Stimulated activated CD8-positive, alpha-beta memory T cell treated with anti-CD3 and anti-CD28 coated beads, Interleukin-4, amount 100 ng/mL, for 24 hours (primary cell): ENCODE measurements around the gene PLXNA2.

Source experiments
- DNase-seq: peaks from one replicate; pipeline ENCODE4 v3.0.0-alpha.2; 2020; ENCODE audit warnings: low read depth

Gene PLXNA2

DNA sequence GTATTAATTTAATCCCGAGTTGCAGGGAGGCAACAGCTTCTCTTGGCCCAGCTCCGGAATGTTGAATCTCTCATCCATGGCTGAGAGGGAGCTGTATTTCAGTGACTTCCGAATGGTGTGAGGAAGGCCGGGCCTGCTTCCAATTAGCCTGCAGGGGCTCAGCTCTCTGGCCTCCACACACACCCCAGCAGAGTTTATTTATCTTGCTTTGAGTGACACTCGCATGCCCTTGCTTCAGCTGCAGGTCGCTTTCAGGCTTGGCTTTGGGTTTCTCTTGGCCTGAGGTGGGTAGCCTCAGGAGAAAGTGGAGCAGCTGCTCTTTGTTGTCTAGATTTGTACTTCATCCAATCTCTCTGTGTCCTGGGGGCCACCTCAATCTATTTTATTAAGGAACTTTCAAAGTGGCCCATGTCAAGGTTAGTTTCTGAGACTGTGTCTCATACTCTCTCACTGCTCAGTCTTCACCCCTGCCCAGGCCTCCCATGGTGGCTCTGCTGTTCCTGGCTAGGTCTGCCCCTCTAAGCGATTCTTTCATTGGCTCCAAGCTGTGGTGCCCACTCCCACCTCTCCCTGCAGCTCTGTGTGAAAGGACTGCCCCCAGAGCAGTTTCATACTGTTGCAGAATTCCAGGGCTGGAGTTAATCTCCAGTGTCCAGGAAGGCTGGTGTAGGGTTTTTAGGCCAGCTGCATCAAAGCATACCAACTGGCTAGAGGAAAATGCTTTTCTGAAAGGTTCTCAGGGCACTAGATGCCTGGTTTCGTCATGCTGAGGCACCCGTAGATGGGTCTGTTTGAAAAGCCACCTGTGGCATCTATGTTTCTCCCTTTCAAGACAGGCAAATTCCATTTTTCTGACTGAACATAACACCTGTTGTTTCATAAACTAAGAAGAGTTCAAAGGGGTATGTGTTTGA, 153.5 kb downstream of the PLXNA2 start:
- no peak for DNase-seq

- DNase-seq, result no peak
Observed at GRCh38 chr1:208089761-208090370, 154.3 kb downstream of the PLXNA2 start.

- DNase-seq, result no peak
Observed at GRCh38 chr1:208089149-208089548, 155.0 kb downstream of the PLXNA2 start.

- DNase-seq, result no peak
Observed at GRCh38 chr1:208088319-208088718, 155.9 kb downstream of the PLXNA2 start.

- no peak for DNase-seq
Observed at GRCh38 chr1:208085655-208086515, 158.3 kb downstream of the PLXNA2 start.

GRCh38 chr1:208084764-208085163, 159.4 kb downstream of the PLXNA2 start:
- DNase-seq, result no peak

DNA sequence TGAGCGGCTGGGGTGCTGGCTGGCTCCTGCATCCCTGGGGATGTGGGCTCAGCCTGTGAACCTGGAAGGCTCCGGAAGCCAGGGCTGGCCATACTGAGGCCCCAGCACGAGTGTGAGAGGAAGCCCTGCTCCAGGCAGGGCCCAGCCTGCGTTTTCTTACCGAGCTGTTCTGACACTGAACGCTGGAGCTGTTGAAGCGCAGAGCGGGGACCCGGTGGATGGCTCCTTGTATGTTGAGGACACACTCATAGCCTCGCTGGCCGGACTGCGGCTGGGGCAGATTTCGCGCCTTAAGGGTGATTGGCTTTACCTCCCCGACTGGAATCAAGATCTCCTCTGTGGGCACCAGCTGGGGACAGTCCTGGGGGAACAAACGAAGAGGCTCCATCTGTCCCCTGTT, 160.0 kb downstream of the PLXNA2 start:
- no peak for DNase-seq

DNA sequence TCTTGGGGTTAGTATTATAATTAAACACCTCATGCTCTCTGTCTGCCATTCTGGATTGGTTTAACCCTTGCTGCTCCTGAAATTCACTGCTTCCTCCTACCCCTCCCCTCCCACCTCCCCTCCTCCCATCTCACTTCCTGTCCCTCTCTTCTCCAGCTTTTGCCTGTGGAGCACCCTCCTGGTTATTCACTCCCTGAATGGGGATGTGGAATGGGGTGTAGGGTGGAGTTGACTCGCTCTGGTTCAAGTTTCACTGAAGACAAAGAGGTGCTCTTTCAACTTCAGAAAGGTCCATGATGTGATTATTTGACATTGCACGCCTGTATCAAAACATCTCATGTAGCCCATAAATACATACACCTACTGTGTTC, 160.5 kb downstream of the PLXNA2 start:
- no peak for DNase-seq

GRCh38 chr1:208083016-208083714, 161.0 kb downstream of the PLXNA2 start:
- DNase-seq, result no peak

- no peak for DNase-seq
Observed at GRCh38 chr1:208081972-208082371, 162.2 kb downstream of the PLXNA2 start.

GRCh38 chr1:208080396-208081286, 163.5 kb downstream of the PLXNA2 start:
- no peak for DNase-seq

DNA sequence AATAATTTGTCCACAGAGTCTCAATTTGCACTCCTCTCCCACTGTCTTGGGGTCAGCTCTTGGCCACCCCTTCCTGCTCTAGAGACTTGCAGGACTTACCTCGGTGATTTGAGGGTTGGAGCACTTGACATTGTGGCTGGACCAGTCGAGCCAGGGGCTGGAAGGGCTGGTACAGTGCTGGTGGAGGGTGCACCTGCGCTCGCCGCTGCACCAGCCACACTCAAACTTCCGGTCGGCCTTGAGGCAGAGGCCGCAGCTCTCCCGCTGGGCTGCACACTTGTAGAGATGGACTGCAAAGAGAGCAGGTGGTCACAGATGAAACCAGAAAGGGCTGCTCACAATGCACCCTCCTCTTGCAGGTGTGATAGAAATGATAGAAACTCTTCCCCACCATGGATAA, 165.0 kb downstream of the PLXNA2 start:
- DNase-seq, result no peak

DNA sequence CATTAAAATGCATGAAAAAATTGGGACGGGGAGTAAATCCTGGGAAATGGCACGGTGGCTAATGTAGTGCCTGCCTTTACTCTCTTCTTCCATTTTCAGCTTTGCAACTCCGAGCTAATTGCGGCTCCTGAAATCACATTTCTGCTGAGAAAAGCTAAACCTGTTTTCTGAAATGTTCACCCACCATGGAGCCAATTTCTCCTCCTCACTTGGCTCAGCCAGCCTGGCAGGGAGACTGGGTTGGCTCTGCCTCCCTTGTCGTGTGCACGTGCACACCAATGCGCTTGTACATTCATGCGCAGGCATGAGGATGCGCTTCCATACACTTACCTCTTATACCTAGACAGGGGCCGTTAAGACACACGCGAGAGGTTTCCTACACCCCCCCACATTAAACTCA, 165.4 kb downstream of the PLXNA2 start:
- DNase-seq, result no peak

- DNase-seq, result no peak
Observed at GRCh38 chr1:208077232-208078075, 166.7 kb downstream of the PLXNA2 start.

- no peak for DNase-seq
Observed at GRCh38 chr1:208074353-208074752, 169.8 kb downstream of the PLXNA2 start.

DNA sequence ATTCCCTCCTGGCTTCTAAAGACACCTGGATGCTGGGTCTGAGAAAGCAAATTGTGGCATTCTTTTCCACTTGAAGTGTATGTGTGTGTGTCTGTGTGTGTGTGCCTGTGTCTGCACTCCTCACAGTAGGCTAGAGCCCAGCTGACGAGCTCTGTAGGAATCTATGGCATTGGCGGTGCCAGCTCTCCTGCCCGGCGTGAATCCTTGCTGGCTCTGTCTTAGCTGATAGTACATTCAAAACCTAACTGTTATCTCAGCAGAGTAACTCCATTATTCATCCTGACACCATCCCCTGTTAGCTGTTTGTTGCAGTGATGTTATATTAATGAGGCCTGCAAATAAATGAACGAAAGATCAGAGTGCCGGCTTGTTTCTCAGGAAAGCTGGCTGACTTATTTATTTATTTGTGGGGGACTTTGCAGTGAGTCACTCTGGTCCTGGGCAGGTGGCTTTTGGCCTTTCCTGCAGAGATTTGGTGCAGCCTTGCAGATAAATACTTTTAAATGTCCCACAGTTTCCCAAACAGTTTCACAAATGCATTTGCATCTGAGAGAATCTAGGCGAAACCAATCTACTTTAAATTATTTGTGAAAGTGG, 172.7 kb downstream of the PLXNA2 start:
- DNase-seq, result no peak

GRCh38 chr1:208069908-208070307, 174.3 kb downstream of the PLXNA2 start:
- DNase-seq, result no peak

DNA sequence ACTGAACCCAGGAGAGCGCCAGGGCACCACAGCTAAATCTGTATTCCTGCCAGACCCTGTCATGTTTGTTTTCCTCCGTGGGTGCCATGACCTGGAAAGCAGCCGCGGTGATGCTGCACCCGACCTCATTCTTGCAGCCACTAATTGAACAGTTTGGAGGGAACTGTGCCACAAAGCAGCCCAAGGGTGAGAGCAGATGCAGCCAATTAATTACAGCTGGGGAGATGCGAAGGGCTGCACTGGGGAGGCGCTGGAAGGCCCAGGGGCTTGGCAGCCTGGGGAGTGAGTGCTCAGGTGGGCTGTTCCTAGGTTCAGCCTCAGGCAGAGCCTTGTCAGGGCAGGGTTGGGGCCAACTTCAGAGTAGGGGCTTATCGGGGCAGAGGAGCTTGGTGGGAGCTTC, 174.9 kb downstream of the PLXNA2 start:
- DNase-seq, result no peak

DNA sequence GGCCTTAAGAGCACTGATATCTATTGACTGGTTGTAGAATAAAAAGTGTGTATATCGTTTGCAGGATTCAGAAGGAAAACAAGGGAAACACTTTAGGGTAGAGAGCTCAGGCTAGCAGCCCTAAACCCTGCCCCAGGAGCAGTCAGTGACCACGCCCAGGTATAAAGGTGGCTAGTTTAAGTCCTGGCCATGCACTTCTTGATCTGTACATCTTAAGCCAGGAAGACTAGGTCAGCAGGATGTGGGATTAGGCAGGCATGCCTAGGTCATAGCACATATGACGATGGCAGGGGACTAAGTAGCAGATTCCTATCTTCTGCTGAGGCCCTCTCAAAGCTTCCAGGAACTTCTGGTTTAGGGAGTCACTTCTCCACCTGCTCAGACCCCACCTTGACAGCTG, 175.3 kb downstream of the PLXNA2 start:
- no peak for DNase-seq

DNA sequence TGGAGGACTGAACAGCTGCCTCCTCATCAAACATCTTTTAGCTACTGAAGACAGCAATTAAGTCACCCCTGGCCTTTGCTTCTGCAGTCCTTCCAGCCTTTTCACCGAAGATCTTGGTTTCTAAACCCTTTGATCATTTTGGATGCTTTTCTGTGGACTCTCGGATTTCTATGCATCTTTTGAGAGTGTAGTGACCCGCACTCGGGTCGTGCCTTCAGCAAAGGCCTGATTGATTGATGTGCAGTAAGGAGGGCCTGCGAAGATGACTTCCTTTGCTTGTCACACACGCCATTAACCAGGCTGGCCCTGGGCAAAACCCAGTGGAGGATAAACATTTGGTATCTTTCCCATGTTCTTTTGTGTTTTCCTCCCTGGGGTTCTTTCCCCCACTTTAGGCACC, 175.8 kb downstream of the PLXNA2 start:
- DNase-seq, result no peak
